DOHH2 (cell line): Measurements from ENCODE around the gene MTMR2.

Source experiments
- H3F3A ChIP-seq: fragments of 200-600 bp; sonication (generic), shearing (Covaris generic); 2 replicates; pipeline ENCODE4 v1.6.0; 2016; ENCODE audit warnings: antibody characterized with exemption, mild to moderate bottlenecking; ENCODE audit not compliant: control insufficient read depth, insufficient read depth
- H3K27ac ChIP-seq: fragments of 200-600 bp; sonication (generic); 2 replicates; pipeline ENCODE4 v1.5.1; 2014; ENCODE audit warnings: low read depth, mild to moderate bottlenecking, low read length, moderate library complexity
- H3K27me3 ChIP-seq: fragments of 200-600 bp; sonication (generic); 2 replicates; pipeline ENCODE4 v1.6.1; 2014; ENCODE audit warnings: mild to moderate bottlenecking, low read length, mixed read lengths; ENCODE audit not compliant: control insufficient read depth
- H3K36me3 ChIP-seq: fragments of 200-600 bp; sonication (generic); 2 replicates; pipeline ENCODE4 v1.6.1; 2014; ENCODE audit warnings: mild to moderate bottlenecking, low read length, moderate library complexity, mixed read lengths; ENCODE audit not compliant: control insufficient read depth
- H3K4me1 ChIP-seq: fragments of 200-600 bp; sonication (generic); 2 replicates; pipeline ENCODE4 v1.6.1; 2014; ENCODE audit warnings: mild to moderate bottlenecking, low read length, mixed read lengths; ENCODE audit not compliant: control insufficient read depth
- H3K4me2 ChIP-seq: fragments of 200-600 bp; sonication (generic); 2 replicates; pipeline ENCODE4 v1.6.0; 2014; ENCODE audit warnings: mild to moderate bottlenecking, low read length, moderate library complexity
- H3K4me3 ChIP-seq: fragments of 200-600 bp; sonication (generic); 2 replicates; pipeline ENCODE4 v1.5.1; 2014; ENCODE audit warnings: mild to moderate bottlenecking, low read length, mixed read lengths
- H3K79me2 ChIP-seq: fragments of 200-600 bp; sonication (generic); 2 replicates; pipeline ENCODE4 v1.6.1; 2014; ENCODE audit warnings: mild to moderate bottlenecking, low read length, mixed read lengths; ENCODE audit not compliant: control insufficient read depth
- H3K9me2 ChIP-seq: fragments of 200-600 bp; sonication (generic); replicated peaks from 2 replicates; pipeline ENCODE4 v1.6.1; 2014; ENCODE audit warnings: mild to moderate bottlenecking, low read length, mixed read lengths; ENCODE audit not compliant: control insufficient read depth
- H3K9me3 ChIP-seq: fragments of 200-600 bp; sonication (generic); 2 replicates; pipeline ENCODE4 v1.6.1; 2014; ENCODE audit warnings: antibody characterized with exemption, low read length, mixed read lengths; ENCODE audit not compliant: control insufficient read depth, insufficient read depth
- H4K20me1 ChIP-seq: fragments of 200-600 bp; sonication (generic); 2 replicates; pipeline ENCODE4 v1.6.0; 2014; ENCODE audit warnings: low read depth, mild to moderate bottlenecking, antibody characterized with exemption, low read length, moderate library complexity; ENCODE audit not compliant: control insufficient read depth, insufficient read depth
- EZH2phosphoT487 ChIP-seq: fragments of 200-600 bp; sonication (generic); IDR thresholded peaks from 2 replicates; pipeline ENCODE4 v1.6.1; 2017; ENCODE audit warnings: borderline replicate concordance, mild to moderate bottlenecking, antibody characterized with exemption, low read length, moderate library complexity, mixed read lengths
- TF ChIP-seq, protein P1 (sequence below): fragments of 200-600 bp; sonication (generic); IDR thresholded peaks from one replicate; pipeline ENCODE4 v1.5.1; 2014; ENCODE audit warnings: antibody characterized with exemption, mild to moderate bottlenecking, low read depth, low read length; ENCODE audit not compliant: poor library complexity, severe bottlenecking

The MTMR2 gene

DNA sequence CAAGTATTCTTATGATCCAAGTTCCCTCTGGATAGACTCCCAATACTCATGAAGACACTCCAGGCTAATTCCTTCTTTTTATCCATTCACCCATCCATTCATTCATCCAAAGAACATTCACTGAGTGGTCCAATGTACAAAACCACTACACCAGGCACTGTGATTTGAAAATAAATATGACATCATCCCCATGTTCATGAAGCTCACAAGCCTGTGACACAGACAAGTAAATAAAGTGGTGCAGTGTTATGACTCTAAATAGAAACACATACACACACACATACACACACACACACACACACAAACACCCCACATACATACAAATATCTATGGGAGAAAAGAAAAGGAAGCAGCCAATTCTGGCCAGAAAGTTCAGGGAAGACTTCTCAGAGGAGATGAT lies 35.5 kb downstream of the MTMR2 start:
- TF ChIP-seq EZH2phosphoT487 = no peak
- TF ChIP-seq, protein P1, sequence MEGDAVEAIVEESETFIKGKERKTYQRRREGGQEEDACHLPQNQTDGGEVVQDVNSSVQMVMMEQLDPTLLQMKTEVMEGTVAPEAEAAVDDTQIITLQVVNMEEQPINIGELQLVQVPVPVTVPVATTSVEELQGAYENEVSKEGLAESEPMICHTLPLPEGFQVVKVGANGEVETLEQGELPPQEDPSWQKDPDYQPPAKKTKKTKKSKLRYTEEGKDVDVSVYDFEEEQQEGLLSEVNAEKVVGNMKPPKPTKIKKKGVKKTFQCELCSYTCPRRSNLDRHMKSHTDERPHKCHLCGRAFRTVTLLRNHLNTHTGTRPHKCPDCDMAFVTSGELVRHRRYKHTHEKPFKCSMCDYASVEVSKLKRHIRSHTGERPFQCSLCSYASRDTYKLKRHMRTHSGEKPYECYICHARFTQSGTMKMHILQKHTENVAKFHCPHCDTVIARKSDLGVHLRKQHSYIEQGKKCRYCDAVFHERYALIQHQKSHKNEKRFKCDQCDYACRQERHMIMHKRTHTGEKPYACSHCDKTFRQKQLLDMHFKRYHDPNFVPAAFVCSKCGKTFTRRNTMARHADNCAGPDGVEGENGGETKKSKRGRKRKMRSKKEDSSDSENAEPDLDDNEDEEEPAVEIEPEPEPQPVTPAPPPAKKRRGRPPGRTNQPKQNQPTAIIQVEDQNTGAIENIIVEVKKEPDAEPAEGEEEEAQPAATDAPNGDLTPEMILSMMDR = no peak
- Histone ChIP-seq H4K20me1 (no peaks in the 10 kb centered on the region), H3K4me3 (no peak overlapping the region), H3K27me3 (no peaks in the 10 kb centered on the region), H3K27ac (no peak overlapping the region), H3K36me3 (peaks cover 17% of the 10 kb centered on the region), H3K4me1 (no peaks in the 10 kb centered on the region), H3K4me2 (no peak overlapping the region), H3F3A (no peaks in the 10 kb centered on the region), H3K79me2 (no peaks in the 10 kb centered on the region), H3K9me2 (no peaks in the 10 kb centered on the region), H3K9me3 (no peaks in the 10 kb centered on the region)

DNA sequence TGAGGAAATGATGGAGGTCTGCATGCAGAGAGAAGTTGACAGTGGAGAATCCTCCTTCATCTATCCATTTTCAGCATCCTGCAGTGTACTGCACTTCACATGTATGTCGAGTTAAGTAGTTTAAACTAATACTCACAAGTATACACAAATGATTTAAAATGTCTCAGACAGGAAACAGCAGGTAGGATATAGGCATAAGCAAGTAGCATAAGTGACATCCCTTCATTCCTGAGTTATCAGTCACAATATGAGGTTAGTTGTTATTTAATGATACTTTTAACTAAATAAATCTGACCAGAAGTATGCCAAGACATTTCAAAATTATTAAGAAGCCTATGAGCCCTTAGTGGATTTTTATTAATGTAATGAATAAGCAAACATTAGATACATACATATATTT lies 37.4 kb downstream of the MTMR2 start:
- Histone ChIP-seq H3K36me3 (peaks cover 17% of the 10 kb centered on the region), H3F3A (no peaks in the 10 kb centered on the region), H4K20me1 (no peaks in the 10 kb centered on the region), H3K27ac (no peak overlapping the region), H3K4me1 (no peaks in the 10 kb centered on the region), H3K27me3 (no peaks in the 10 kb centered on the region), H3K79me2 (no peaks in the 10 kb centered on the region), H3K4me2 (no peak overlapping the region), H3K9me3 (no peaks in the 10 kb centered on the region), H3K4me3 (no peak overlapping the region), H3K9me2 (no peaks in the 10 kb centered on the region)
- TF ChIP-seq, protein P1 = no peak
- no peak for TF ChIP-seq EZH2phosphoT487

DNA sequence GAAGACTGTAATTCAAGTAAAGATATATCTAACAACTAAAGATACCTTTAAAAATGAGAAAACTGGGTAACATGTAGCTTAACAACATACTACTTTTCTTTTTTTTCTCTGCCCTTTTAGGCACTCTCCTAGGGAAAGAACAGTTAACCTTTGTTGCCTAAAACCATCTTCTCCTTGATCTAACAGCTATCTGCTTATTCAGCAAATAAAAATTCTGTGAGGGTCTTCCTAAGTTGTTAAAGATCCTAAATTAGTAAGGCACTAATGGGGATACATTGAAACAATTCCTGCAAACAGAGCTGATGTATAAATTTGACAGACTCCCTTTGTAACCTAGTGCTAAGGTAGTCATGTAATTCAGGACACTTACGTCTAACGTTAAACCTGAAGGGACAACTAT lies 39.1 kb downstream of the MTMR2 start:
- H3K9me2 ChIP-seq = no peaks in the 10 kb centered on the region
- no peaks in the 10 kb centered on the region for H3K27me3 ChIP-seq
- H3K27ac ChIP-seq = no peak overlapping the region
- no peak overlapping the region for H3K4me3 ChIP-seq
- H3K4me2 ChIP-seq = no peak overlapping the region
- peaks cover 17% of the 10 kb centered on the region for H3K36me3 ChIP-seq
- no peaks in the 10 kb centered on the region for H3K4me1 ChIP-seq
- no peaks in the 10 kb centered on the region for H3K9me3 ChIP-seq
- H3F3A ChIP-seq = no peaks in the 10 kb centered on the region
- TF ChIP-seq EZH2phosphoT487 = no peak
- TF ChIP-seq, protein P1 = no peak
- no peaks in the 10 kb centered on the region for H3K79me2 ChIP-seq
- no peaks in the 10 kb centered on the region for H4K20me1 ChIP-seq

DNA sequence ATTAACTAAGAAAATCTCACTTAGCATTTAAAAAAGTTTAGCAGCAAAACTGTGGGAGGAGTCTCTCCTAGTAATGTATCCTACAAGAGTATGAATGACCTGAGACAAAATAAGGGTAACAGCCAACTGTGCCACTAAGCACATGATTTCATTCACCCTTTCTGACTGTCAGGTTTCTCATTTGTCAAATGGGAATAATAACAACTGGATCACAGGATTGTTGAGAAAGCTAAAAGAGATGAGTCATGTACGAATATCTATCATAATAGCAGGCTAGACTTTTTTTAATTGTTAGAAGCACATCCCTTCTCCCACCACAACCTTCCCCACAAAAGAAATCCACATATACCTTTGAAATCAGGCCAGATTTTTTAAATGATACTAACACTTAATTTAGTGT lies 39.5 kb downstream of the MTMR2 start:
- Histone ChIP-seq H3K27ac (no peak overlapping the region), H3K9me3 (no peaks in the 10 kb centered on the region), H3K4me3 (no peak overlapping the region), H3K4me1 (no peaks in the 10 kb centered on the region), H3K36me3 (peaks cover 17% of the 10 kb centered on the region), H3F3A (no peaks in the 10 kb centered on the region), H3K27me3 (no peaks in the 10 kb centered on the region), H3K79me2 (no peaks in the 10 kb centered on the region), H3K9me2 (no peaks in the 10 kb centered on the region), H3K4me2 (no peak overlapping the region), H4K20me1 (no peaks in the 10 kb centered on the region)
- TF ChIP-seq, protein P1 = no peak
- TF ChIP-seq EZH2phosphoT487 = no peak
